CD4-positive, alpha-beta T cell treated with Interleukin-15 for 4 hours (primary cell): ENCODE measurements around the gene OR5H6.
"Not testable (repeated sequence)": the region's sequence is repeated elsewhere in the genome, so short reads cannot be mapped to it uniquely, and the experiment has no call there.

ENCODE experiments used
- DNase-seq: peaks from one replicate; pipeline ENCODE4 v3.0.0-alpha.2; 2020; ENCODE audit warnings: low spot score

The OR5H6 gene

GRCh38 chr3:98263944-98264343, at the start of gene OR5H6:
TSS of gene OR5H6 (plus strand) at chr3:98264244. CDS start at chr3:98264333, 89 bp downstream.
- no peak for DNase-seq

- no peak for DNase-seq
Observed at GRCh38 chr3:98215051-98215450, 49.0 kb upstream of the OR5H6 start.

GRCh38 chr3:98223907-98224672, 40.0 kb upstream of the OR5H6 start:
- no peak for DNase-seq

GRCh38 chr3:98232489-98232888, 31.6 kb upstream of the OR5H6 start:
- DNase-seq: no peak

- no peak for DNase-seq
Observed at GRCh38 chr3:98233468-98233867, 30.6 kb upstream of the OR5H6 start.

DNA sequence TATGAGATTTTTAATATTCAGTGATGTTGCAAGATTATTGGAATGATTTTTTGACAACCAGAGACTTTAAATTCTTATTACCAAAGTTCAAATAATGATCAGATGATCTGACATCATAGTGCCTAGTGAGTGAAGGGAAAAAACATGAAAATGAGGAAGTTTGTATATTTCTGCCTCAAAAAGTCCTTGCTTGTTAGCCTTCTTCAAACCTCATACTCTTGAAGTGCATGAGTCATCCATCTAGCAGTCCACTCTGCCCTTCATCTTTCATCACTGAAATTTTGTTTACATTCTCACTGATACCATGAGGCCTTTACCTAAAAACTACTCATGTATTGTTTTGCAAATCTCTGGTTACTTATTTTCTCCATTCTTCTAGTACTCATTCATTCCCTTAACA, 23.9 kb upstream of the OR5H6 start:
- DNase-seq: no peak

GRCh38 chr3:98242155-98242554, 21.9 kb upstream of the OR5H6 start:
- no peak for DNase-seq

- DNase-seq: no peak
Observed at GRCh38 chr3:98243843-98244242, 20.2 kb upstream of the OR5H6 start.

DNA sequence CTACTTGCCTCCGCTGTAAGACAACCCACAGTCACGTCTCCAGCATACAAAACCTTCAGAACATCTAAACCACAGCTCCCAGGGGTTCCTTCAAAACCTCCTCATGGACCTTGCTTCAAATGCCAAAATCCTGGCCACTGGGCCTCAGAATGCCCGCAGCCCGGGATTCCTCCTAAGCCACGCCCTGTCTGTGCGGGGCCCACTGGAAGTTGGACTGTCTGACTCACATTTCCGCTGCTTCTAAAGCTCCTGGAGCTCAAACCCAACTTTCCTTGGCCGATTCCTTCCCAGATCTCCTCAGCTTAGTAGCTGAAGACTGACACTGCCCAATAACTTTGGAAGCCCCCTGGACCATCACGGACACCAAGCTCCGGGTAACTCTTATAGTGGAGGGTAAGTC, 17.9 kb upstream of the OR5H6 start:
- no peak for DNase-seq

GRCh38 chr3:98256026-98256425, 8.0 kb upstream of the OR5H6 start:
- DNase-seq: not testable (repeated sequence)

DNA sequence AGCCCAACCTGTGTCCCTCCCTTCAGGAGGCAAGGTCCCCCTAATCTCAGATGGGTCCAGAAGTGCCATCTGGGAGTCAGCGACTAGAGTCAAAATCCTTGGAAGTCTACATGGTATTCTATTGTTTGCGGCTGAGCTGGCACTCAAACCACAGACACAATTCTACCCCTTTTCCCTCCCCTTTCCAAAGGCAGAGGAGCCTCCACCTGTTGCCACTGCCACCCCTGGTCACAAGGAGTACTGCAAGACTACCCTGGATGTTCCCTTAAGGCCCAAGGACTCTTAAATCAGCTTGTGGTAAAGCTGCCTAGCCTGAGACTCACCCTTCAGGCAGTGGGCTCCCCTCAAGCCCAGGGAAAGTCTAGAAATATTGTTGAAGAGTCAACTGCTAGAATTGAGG, 4.3 kb upstream of the OR5H6 start:
- DNase-seq: no peak

- DNase-seq: no peak
Observed at GRCh38 chr3:98262046-98262445, 2.0 kb upstream of the OR5H6 start.

DNA sequence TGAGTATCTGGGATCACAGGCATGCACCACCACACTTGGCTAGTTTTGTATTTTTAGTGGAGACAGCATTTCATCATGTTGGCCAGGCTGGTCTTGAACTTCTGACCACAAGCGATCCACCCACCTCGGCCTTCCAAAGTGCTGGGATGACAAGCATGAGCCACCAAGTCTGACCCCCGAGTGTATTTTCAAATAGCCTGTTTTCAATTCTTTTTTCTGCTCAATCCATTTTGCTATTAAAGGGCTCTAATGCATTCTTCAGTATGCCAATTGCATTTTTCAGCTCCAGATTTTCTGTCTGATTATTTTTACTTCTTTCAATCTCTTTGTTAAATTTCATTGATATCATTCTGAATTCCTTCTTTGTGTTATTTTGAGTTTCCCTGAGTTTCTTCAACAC, 5.8 kb downstream of the OR5H6 start:
- no peak for DNase-seq

DNA sequence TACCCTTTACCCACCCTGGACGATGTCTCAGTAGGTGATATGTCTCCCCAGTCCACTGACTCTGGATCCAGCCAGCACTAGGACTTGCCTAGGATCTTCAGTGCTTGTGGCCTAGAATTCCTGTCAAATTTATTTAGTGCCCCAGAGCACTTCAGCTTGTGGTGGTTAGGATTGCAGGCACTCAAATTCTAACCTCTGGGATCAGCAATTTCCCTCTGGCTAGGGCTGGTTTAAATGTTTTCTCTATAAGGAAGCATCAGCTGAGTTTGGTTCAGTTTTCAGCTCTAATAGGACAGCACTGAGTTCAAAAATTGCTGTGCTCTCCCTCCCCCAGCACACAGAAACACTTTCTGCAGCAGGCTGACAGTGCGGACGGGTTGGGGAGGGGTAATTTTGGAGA, 8.1 kb downstream of the OR5H6 start:
- no peak for DNase-seq

GRCh38 chr3:98274914-98275313, 10.9 kb downstream of the OR5H6 start:
- no peak for DNase-seq

GRCh38 chr3:98282205-98282604, 18.2 kb downstream of the OR5H6 start, which contains the start of gene OR5H2:
TSS of gene OR5H2 (plus strand) at chr3:98282505. CDS start at chr3:98282903, 398 bp downstream.
- no peak for DNase-seq

DNA sequence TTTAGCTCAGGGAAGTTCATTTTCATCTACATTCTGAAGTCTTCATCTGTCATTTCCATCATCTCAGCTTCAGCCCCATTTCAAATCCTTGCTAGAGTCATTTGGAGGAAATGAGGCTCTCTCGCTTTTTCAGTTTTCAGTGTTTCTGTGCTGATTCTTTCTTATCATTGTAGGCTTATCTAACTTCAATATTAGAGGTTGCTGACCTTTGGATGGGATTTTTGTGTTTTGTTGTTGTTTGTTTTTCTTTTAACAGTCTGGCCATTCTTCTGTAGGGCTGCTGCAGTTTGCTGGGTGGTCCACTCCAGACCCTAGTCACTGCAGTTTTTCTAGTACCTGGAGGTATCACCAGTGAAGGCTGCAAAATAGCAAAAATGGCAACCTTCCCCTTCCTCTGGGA, 26.9 kb downstream of the OR5H6 start:
- DNase-seq: no peak

GRCh38 chr3:98291332-98291957, 27.4 kb downstream of the OR5H6 start:
- DNase-seq: no peak
